OCI-LY7 (cell line): ENCODE results near the gene ZNRF3. TPM values are rescaled to one million over a fixed set of nuclear protein-coding genes. Genes with fewer than 3 reads are reported as not detected.

ENCODE experiments used
- BruUV-seq: library from RNA; stranded (reverse); fragments of 400-500 nt; replicated peaks from 2 replicates; lab custom pipeline; 2021; lab: Mats Ljungman, UMichigan
- CTCF ChIA-PET: fragments of 300-600 bp; sonication (Branson Sonifier 250); formaldehyde crosslinking; loops from one replicate; lab custom pipeline; 2022; ENCODE audit warnings: antibody characterized with exemption; ENCODE audit not compliant: unreplicated experiment; lab: Charles Lee
- POLR2A ChIA-PET: fragments of 300-600 bp; sonication (Branson Sonifier 250); formaldehyde crosslinking; loops from one replicate; lab custom pipeline; 2022; ENCODE audit warnings: antibody characterized with exemption; lab: Charles Lee
- DNase-seq: peaks from one replicate; pipeline ENCODE4 v3.0.0-alpha.2; 2015; ENCODE audit warnings: low spot score
- H2AFZ ChIP-seq: fragments of 200-600 bp; sonication (generic), shearing (Covaris generic); 2 replicates; pipeline ENCODE4 v1.6.1; 2014; ENCODE audit warnings: mild to moderate bottlenecking, antibody characterized with exemption, low read length, moderate library complexity
- H3K27ac ChIP-seq: fragments of 200-600 bp; sonication (generic); 2 replicates; pipeline ENCODE4 v1.5.1; 2014; ENCODE audit warnings: mixed run types, low read depth, mild to moderate bottlenecking, moderate library complexity, low read length, inconsistent platforms; ENCODE audit not compliant: poor library complexity, severe bottlenecking
- H3K36me3 ChIP-seq: fragments of 200-600 bp; sonication (generic); 2 replicates; pipeline ENCODE4 v1.6.1; 2014; ENCODE audit warnings: mild to moderate bottlenecking, antibody characterized with exemption, low read length, moderate library complexity, mixed read lengths; ENCODE audit not compliant: insufficient read depth
- H3K4me1 ChIP-seq: fragments of 200-600 bp; sonication (generic); 2 replicates; pipeline ENCODE4 v1.5.1; 2014; ENCODE audit warnings: mild to moderate bottlenecking, low read length; ENCODE audit not compliant: insufficient read depth, poor library complexity, severe bottlenecking
- H3K4me2 ChIP-seq: fragments of 200-600 bp; sonication (generic); 2 replicates; pipeline ENCODE4 v1.6.1; 2014; ENCODE audit warnings: mild to moderate bottlenecking, low read length
- H3K4me3 ChIP-seq: fragments of 200-600 bp; sonication (generic); 2 replicates; pipeline ENCODE4 v1.5.1; 2014; ENCODE audit warnings: mild to moderate bottlenecking, low read depth, low read length; ENCODE audit not compliant: poor library complexity, severe bottlenecking
- H3K79me2 ChIP-seq: fragments of 200-600 bp; sonication (generic); 2 replicates; pipeline ENCODE4 v1.6.1; 2016; ENCODE audit warnings: low read depth, mild to moderate bottlenecking, low read length, moderate library complexity, mixed read lengths; ENCODE audit not compliant: insufficient read depth
- H3K9me2 ChIP-seq: fragments of 200-600 bp; sonication (generic); 2 replicates; pipeline ENCODE4 v1.6.1; 2016; ENCODE audit warnings: mild to moderate bottlenecking, low read length, mixed read lengths; ENCODE audit not compliant: insufficient read depth
- H3K9me3 ChIP-seq: fragments of 200-600 bp; sonication (generic); 2 replicates; pipeline ENCODE4 v1.6.1; 2014; ENCODE audit warnings: mild to moderate bottlenecking, mixed run types, low read length, mixed read lengths
- H4K20me1 ChIP-seq: fragments of 200-600 bp; sonication (generic); 2 replicates; pipeline ENCODE4 v1.6.1; 2014; ENCODE audit warnings: mild to moderate bottlenecking, antibody characterized with exemption, low read length, moderate library complexity, mixed read lengths; ENCODE audit not compliant: insufficient read depth
- EZH2phosphoT487 ChIP-seq: fragments of 200-600 bp; sonication (generic); IDR thresholded peaks from 2 replicates; pipeline ENCODE4 v1.6.1; 2018; ENCODE audit warnings: low read depth, borderline replicate concordance, mild to moderate bottlenecking, mixed run types, antibody characterized with exemption, low read length, moderate library complexity, mixed read lengths
- intact Hi-C: fragments of 100-400 bp; cut with micrococcal nuclease; formaldehyde crosslinking; loops from one replicate; pipeline ENCODE4 v1.10.0; 2022; ENCODE audit not compliant: unreplicated experiment
- total RNA-seq, 2 experiments: library from RNA; depleted of rRNA in 1 of 2; stranded (reverse); fragments of >200 nt in 1 of 2; shearing (Covaris generic) in 1 of 2; gene quantifications; 2 replicates each; pipeline ENCODE4 v1.2.3, GENCODE V29; 2014 to 2022
- TF ChIP-seq, protein P1 (sequence below): fragments of 200-600 bp; sonication (generic); conservative IDR thresholded peaks from 2 replicates; pipeline ENCODE4 v1.5.1; 2014; ENCODE audit warnings: mild to moderate bottlenecking, antibody characterized with exemption, low read length, moderate library complexity, mixed read lengths

Gene ZNRF3
- total RNA-seq, 2 experiments from 2014 or later: 3.6 to 3.9 TPM

DNA sequence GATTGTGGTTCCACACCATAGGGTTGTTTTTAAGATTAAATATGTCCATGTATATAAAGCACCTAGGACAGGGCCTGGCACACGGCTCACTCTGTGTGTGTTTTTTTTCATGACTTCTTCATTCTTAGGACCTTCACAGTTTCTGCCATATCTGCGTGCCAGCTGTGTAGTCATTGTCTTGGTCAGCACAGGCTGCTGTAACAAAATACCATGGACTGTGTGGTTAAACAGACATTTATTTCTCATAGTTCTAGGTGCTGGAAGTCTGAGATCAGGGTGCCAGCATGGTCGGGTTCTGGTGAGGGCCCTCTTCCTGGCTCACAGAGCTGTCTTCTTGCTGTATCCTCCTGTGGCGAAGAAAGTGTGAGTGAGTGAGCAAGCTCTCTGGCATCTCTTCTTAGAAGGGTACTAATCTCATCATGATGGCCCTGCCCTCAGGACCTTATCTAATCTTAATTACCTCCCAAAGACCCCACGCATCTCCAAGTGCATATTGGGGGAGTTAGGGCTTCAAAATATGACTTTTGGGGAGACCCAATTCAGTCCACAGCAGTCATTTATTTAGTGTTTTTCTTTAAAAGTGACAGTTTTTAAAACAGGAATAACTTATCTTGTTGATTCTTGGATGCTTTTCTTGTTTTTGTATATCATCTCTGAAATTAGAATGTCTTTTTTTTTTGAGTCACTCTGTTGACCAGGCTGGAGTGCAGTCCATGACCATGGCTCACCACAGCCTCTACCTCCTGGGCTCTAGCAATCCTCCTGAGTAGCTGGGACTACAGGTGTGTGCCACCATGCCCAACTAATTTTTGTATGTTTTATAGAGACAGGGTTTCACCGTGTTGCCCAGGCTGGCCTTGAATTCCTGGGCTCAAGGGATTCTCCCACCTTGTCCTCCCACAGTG lies 70.9 kb downstream of the ZNRF3 start:
- intact Hi-C loops: no loop called here
- H3K79me2 ChIP-seq: no peaks in the 10 kb centered on the region
- no peak overlapping the region for H3K27ac ChIP-seq
- H4K20me1 ChIP-seq: no peaks in the 10 kb centered on the region
- ChIA-PET CTCF (no interaction called here), POLR2A (no interaction called here)
- DNase-seq: no peak
- H2AFZ ChIP-seq: no peak overlapping the region
- H3K9me3 ChIP-seq: no peaks in the 10 kb centered on the region
- H3K9me2 ChIP-seq: no peaks in the 10 kb centered on the region
- TF ChIP-seq EZH2phosphoT487: no peak
- TF ChIP-seq, protein P1, sequence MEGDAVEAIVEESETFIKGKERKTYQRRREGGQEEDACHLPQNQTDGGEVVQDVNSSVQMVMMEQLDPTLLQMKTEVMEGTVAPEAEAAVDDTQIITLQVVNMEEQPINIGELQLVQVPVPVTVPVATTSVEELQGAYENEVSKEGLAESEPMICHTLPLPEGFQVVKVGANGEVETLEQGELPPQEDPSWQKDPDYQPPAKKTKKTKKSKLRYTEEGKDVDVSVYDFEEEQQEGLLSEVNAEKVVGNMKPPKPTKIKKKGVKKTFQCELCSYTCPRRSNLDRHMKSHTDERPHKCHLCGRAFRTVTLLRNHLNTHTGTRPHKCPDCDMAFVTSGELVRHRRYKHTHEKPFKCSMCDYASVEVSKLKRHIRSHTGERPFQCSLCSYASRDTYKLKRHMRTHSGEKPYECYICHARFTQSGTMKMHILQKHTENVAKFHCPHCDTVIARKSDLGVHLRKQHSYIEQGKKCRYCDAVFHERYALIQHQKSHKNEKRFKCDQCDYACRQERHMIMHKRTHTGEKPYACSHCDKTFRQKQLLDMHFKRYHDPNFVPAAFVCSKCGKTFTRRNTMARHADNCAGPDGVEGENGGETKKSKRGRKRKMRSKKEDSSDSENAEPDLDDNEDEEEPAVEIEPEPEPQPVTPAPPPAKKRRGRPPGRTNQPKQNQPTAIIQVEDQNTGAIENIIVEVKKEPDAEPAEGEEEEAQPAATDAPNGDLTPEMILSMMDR: no peak
- peaks cover 21% of the 10 kb centered on the region for H3K4me1 ChIP-seq
- BruUV-seq: no TSS peak
- no peaks in the 10 kb centered on the region for H3K36me3 ChIP-seq
- no peak overlapping the region for H3K4me3 ChIP-seq
- H3K4me2 ChIP-seq: no peak overlapping the region

DNA sequence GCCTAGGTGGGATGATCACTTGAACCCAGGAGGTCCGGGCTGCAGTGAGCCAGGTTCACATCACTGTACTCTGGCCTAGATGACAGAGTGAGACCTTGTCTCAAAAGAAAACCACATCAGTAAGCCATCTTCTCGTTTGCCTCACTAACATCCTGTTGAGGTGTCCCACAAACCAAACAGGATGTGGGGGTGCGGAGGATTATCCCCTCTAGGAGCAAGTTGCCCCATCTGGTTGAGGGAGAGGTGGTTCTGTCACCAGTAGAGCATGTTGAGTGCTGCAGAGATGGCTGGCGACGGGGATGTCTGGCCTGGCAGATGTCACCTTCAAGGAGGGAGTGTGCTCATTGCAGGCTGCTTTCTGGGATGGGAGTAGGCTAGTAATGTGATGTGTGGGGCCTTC lies 72.4 kb downstream of the ZNRF3 start:
- H2AFZ ChIP-seq: no peak overlapping the region
- no peaks in the 10 kb centered on the region for H3K36me3 ChIP-seq
- intact Hi-C loops: loop anchor here (5.0 kb wide), 1 partner anchor 74 kb away; the partner anchor contains the start of gene ZNRF3
- POLR2A ChIA-PET: no interaction called here
- H3K4me3 ChIP-seq: no peak overlapping the region
- H3K4me2 ChIP-seq: peak overlapping the region; percentile 45
- BruUV-seq: no TSS peak
- H3K9me3 ChIP-seq: no peaks in the 10 kb centered on the region
- CTCF ChIA-PET: no interaction called here
- H3K27ac ChIP-seq: no peak overlapping the region
- no peak for TF ChIP-seq EZH2phosphoT487
- TF ChIP-seq, protein P1: no peak
- no peaks in the 10 kb centered on the region for H3K9me2 ChIP-seq
- no peaks in the 10 kb centered on the region for H3K79me2 ChIP-seq
- no peaks in the 10 kb centered on the region for H4K20me1 ChIP-seq
- peaks cover 21% of the 10 kb centered on the region for H3K4me1 ChIP-seq
- peak; percentile 65 for DNase-seq

DNA sequence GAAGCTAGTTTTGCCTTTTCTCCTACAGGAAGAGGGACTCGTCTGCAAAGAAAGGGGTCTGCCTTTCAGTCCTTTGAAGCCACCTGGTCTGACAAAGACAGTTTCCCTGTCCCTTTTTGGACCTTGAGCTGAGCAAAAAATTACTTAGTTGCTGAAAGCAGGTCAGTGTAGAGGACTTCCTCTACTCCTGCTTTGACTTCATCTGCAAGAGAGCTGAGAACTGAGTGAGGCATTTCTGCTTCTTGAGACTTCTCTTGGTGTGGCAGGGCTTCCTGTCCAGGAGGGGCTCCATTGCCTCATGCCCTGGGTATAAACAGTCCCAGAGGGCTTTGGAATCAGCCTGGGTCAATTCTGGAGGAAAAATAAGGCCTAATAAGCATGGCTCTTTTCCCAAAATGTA lies 73.1 kb downstream of the ZNRF3 start:
- CTCF ChIA-PET: interaction anchor here (0.6 kb wide), 1 partner anchor 53 kb away, joined by 4 read pairs; no protein-coding TSS in a partner anchor
- intact Hi-C loops: loop anchor here (5.0 kb wide), 1 partner anchor 74 kb away; the partner anchor contains the start of gene ZNRF3
- Histone ChIP-seq H3K4me3 (no peak overlapping the region), H3K4me2 (peak overlapping the region; percentile 45), H3K27ac (peak overlapping the region; percentile 50), H3K79me2 (no peaks in the 10 kb centered on the region), H2AFZ (no peak overlapping the region), H3K9me2 (no peaks in the 10 kb centered on the region), H3K9me3 (no peaks in the 10 kb centered on the region), H3K4me1 (peaks cover 21% of the 10 kb centered on the region), H3K36me3 (no peaks in the 10 kb centered on the region), H4K20me1 (no peaks in the 10 kb centered on the region)
- DNase-seq: peak; percentile 73
- POLR2A ChIA-PET: interaction anchor here (0.6 to 0.7 kb wide), 4 partner anchors 8 to 1202 kb away, joined by 3 read pairs; no protein-coding TSS in a partner anchor
- no peak for TF ChIP-seq EZH2phosphoT487
- TF ChIP-seq, protein P1: no peak
- BruUV-seq: no TSS peak
